ENCODE data around the gene ARHGEF33.

ARHGEF33 gene

DNA sequence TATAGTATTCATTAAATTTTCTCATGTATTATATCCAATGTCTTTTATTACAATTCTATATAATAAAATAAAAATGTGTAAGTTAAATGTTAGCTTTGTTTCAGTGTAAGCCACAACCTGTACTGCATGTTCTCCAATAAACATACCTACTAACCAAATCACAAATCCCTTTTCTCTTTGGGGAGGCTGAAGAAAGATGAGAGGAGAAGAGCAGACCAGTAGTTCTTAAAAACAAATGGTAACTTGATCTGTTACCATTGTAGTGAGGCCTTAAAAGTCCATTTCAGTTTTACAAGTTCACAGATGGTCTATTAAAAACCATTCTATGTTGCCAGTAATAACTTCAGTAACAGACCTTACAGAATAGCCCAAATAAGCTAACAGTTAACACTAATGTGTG, 130.7 kb downstream of the ARHGEF33 start:
- peak in 1 of 2 experiments; percentile 32 for DNase-seq

DNA sequence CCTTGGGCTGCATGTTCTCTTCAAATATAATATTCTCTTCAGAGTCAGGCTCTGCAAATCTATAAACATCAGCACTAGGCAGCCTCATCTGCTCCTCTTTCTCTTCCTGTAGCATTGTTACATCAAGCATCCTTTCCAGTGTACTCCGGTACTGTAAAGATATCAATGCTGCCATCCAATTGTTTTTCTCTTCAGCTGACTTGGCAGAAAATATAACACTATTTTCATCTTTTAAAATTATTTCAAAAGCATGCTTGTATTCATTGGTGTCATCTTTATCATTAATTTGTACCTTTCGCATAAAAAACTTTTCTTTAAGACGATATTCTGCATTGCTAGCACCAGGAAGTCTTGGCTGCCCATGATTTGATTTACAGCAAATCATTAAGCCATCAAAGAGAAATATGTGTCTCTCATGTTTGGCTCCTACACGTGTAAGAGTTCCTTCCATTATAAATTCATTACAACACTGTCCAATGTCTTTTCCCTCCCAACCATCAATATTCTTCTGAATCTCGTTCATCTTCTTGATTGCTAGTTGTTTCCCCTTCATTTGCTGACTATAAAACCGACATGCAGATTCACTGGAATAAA, 133.1 kb downstream of the ARHGEF33 start:
- no peak for DNase-seq

DNA sequence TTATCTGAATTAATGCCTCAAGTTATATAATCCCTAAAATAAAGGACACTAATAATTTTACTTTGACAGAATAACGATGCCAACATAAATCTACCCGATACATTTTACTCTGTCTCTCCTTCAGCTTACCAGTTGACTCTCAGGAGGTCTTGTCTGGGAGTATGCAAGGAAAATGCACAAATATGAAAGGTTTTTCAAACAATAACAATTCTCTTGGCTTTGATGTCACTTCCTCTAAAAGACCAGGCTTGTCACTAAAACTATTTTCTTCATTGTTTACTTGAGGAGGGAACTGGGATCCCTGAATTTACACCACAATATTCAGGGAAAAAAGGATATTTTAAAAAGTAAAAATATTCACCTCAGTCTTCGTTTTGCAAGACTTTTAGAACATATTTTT, 134.0 kb downstream of the ARHGEF33 start:
- DNase-seq = no peak

DNA sequence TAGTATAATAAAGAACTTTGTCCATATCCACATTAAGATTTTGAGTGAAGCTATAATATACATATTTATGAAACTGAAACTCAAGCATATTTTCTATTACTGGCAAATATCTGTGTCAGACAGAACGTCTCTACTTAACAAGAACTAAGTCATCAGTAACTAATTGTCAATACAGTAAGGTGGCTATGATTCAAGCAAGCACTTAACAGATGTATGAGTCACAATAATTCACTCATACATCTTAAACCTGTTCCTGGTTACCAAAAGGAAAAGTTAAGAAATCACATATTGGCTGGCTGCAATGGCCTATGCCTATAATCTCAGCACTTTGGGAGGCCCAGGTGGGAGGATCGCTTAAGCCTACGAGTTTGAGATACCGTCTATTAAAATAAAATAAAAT, 135.2 kb downstream of the ARHGEF33 start:
- no peak for DNase-seq
